Endothelial cell of coronary artery (primary cell): ENCODE results near the gene CCDC73. TPM values are rescaled to one million over a fixed set of nuclear protein-coding genes. Genes with fewer than 3 reads are reported as not detected.

Experiments used
- total RNA-seq: library from RNA; depleted of rRNA; stranded (reverse); fragments of >200 nt; gene quantifications from 2 replicates; pipeline ENCODE4 v1.2.3, GENCODE V29; 2014

CCDC73 gene
- total RNA-seq: not detected in 2 replicates

DNA sequence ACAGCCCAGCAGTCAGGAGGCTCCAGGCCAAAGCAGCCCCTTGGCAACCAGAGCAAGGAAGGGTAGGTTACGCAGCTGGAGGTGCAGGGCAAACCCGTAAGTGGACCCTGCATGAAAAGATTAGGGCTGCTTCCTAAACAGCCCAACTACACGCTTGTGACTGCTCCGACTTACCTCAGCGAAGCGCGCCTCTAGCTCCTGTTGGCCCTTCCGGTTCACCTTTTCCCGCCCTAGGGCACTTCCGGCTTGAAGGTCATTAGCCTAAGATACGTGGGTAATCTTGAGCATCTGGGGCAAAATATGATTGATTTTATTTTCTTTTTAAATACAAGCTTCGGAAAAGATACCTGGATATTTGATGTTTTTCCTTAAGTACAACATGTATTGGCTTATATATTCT, at the start of gene CCDC73:
Gene CCDC73, minus strand, starts transcription at position 224 of the 400 bp plus-strand sequence. CDS start 34,419 bp downstream, outside the sequence.

GRCh38 chr11:32829680-32830412, 35.4 kb upstream of the CCDC73 start, which contains the start of gene PRRG4:
TSS of gene PRRG4 (plus strand) at chr11:32829927. CDS start at chr11:32830530, 603 bp downstream.

GRCh38 chr11:32583459-32584271, 210.8 kb downstream of the CCDC73 start, which contains the start of gene EIF3M:
TSS of gene EIF3M (plus strand) at chr11:32583831. CDS start at chr11:32583888, 57 bp downstream.

Other genes with a start within 250 kb of the CCDC73 start
- 407 and 440 TPM in 2 replicates for gene EIF3M, start 210.8 kb downstream of the CCDC73 start, total RNA-seq
- gene PRRG4, start 35.3 kb upstream of the CCDC73 start, total RNA-seq: 0.09 TPM in 1 of 2 replicates, not detected in the other
- gene QSER1, start 98.1 kb upstream of the CCDC73 start, total RNA-seq: 13.0 and 17.6 TPM in 2 replicates
- 0.18 and 0.56 TPM in 2 replicates for gene DEPDC7, start 221.2 kb upstream of the CCDC73 start, total RNA-seq
- gene TCP11L1, start 244.9 kb upstream of the CCDC73 start, total RNA-seq: 10.0 and 14.1 TPM in 2 replicates